Measurements from ENCODE around the gene SH3RF3. TPM values are rescaled to one million over a fixed set of nuclear protein-coding genes. Genes with fewer than 3 reads are reported as not detected.

Gene SH3RF3
- total and polyA plus RNA-seq, 9 of the 15 experiments (the other 6 are each of a cell fraction or from before 2014, with no cell fraction given), result 0.02 TPM; not detected in 8

DNA sequence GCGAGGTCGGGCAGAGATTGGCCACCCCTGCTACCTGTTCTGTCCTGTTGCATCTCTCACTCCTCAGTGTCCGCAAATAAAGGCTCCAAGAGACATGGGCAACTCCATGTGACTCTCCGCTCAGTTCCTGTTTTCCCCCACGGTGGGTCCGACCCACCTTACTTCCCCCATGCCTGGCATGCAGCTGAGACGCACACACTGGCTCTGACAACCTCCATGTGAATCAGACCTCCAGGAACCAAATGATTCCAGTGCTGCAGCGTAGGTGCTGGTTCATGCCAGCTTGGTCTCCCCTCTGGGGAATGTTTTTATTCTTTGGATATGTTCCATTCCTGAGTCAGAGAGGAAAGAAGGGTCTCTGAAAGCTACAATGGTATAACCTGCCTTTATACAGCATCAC is 221.5 kb downstream of the SH3RF3 start:
- Histone ChIP-seq H3K9me3 (replicated peaks; ENCODE audit: control insufficient read depth, insufficient read depth, low read depth, low read length) (no peaks in the 10 kb centered on the region), H2AFZ (ENCODE audit: low read depth, low read length) (no peak overlapping the region), H3K79me2 (ENCODE audit: control insufficient read depth, insufficient read depth, low read length) (no peaks in the 10 kb centered on the region), H3K27me3 (ENCODE audit: control insufficient read depth in 2 of 2, insufficient read depth in 2 of 2, low read length in 2 of 2) (peaks cover 12 to 47% of the 10 kb centered on the region in 2 experiments; a peak in 3 of 5 replicates), H3K9me1 (ENCODE audit: control insufficient read depth, insufficient read depth, low read length) (no peaks in the 10 kb centered on the region), H3K4me2 (ENCODE audit: insufficient read depth, low read length) (no peak overlapping the region), H3K36me3 (ENCODE audit: control insufficient read depth, insufficient read depth, low read length) (no peaks in the 10 kb centered on the region), H3K27ac (ENCODE audit: extremely low read depth, low read depth, low read length) (no peak overlapping the region), H3K4me1 (replicated peaks in 1 of 2; ENCODE audit: control insufficient read depth in 2 of 2, insufficient read depth in 2 of 2, low read length in 2 of 2) (no peaks in the 10 kb centered on the region), H4K20me1 (replicated peaks; ENCODE audit: control insufficient read depth, insufficient read depth, low read length) (no peaks in the 10 kb centered on the region), H3K9ac (ENCODE audit: insufficient read depth in 1 of 2, low read depth in 2 of 2, low read length in 2 of 2) (no peak overlapping the region), H3K4me3 (no peak overlapping the region)
- DNase-seq (ENCODE audit: extremely low read depth in 1 of 4, low spot score in 3 of 4), result no peak
- no TSS peak for BruUV-seq (replicated peaks)
- WGBS (ENCODE audit: insufficient coverage, low coverage, missing lambda C conversion rate), result 0% methylated on average over 7 of the region's 8 CpGs
- CTCF ChIA-PET (ENCODE audit: low intra/inter-chr PET ratio), result no interaction called here
- POLR2A ChIA-PET, result interaction anchor here (0.7 kb wide), 1 partner anchor 157 kb away, joined by 3 read pairs; no protein-coding TSS in a partner anchor
- no peak for FAIRE-seq
- in situ Hi-C loops (cut with MboI) (no loop called here), intact Hi-C loops (cut with micrococcal nuclease) (no loop called here)
- ATAC-seq, result no peak
- TF ChIP-seq PRPF4 (IDR thresholded peaks at IDR 0.05; ENCODE audit: insufficient read depth, low read depth, low read length, poor library complexity, severe bottlenecking), result no peak
- TF ChIP-seq POLR3A (IDR thresholded peaks at IDR 0.05; ENCODE audit: borderline replicate concordance, extremely low read depth, insufficient read depth, insufficient read length), result no peak
- TF ChIP-seq PHF21A (IDR thresholded peaks at IDR 0.05; ENCODE audit: borderline replicate concordance, low read depth), result no peak
- TF ChIP-seq SLC30A9 (CRISPR knock-in tag; IDR thresholded peaks at IDR 0.05), result no peak
- TF ChIP-seq ATF1 (CRISPR knock-in tag; IDR thresholded peaks at IDR 0.05), result no peak
- no peak for TF ChIP-seq ATF1 (tag; IDR thresholded peaks at IDR 0.05)
- no peak for TF ChIP-seq TCF7 (IDR thresholded peaks at IDR 0.05; ENCODE audit: borderline replicate concordance)
- no peak for TF ChIP-seq ZNF668 (CRISPR knock-in tag; IDR thresholded peaks at IDR 0.05)
- TF ChIP-seq MXI1 (IDR thresholded peaks at IDR 0.05; ENCODE audit: low read depth, low read length), result no peak
- TF ChIP-seq, protein P1, sequence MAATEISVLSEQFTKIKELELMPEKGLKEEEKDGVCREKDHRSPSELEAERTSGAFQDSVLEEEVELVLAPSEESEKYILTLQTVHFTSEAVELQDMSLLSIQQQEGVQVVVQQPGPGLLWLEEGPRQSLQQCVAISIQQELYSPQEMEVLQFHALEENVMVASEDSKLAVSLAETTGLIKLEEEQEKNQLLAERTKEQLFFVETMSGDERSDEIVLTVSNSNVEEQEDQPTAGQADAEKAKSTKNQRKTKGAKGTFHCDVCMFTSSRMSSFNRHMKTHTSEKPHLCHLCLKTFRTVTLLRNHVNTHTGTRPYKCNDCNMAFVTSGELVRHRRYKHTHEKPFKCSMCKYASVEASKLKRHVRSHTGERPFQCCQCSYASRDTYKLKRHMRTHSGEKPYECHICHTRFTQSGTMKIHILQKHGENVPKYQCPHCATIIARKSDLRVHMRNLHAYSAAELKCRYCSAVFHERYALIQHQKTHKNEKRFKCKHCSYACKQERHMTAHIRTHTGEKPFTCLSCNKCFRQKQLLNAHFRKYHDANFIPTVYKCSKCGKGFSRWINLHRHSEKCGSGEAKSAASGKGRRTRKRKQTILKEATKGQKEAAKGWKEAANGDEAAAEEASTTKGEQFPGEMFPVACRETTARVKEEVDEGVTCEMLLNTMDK (IDR thresholded peaks at IDR 0.05; ENCODE audit: borderline replicate concordance, insufficient read depth, low read depth, low read length, poor library complexity, severe bottlenecking), result no peak
- TF ChIP-seq, protein P2, sequence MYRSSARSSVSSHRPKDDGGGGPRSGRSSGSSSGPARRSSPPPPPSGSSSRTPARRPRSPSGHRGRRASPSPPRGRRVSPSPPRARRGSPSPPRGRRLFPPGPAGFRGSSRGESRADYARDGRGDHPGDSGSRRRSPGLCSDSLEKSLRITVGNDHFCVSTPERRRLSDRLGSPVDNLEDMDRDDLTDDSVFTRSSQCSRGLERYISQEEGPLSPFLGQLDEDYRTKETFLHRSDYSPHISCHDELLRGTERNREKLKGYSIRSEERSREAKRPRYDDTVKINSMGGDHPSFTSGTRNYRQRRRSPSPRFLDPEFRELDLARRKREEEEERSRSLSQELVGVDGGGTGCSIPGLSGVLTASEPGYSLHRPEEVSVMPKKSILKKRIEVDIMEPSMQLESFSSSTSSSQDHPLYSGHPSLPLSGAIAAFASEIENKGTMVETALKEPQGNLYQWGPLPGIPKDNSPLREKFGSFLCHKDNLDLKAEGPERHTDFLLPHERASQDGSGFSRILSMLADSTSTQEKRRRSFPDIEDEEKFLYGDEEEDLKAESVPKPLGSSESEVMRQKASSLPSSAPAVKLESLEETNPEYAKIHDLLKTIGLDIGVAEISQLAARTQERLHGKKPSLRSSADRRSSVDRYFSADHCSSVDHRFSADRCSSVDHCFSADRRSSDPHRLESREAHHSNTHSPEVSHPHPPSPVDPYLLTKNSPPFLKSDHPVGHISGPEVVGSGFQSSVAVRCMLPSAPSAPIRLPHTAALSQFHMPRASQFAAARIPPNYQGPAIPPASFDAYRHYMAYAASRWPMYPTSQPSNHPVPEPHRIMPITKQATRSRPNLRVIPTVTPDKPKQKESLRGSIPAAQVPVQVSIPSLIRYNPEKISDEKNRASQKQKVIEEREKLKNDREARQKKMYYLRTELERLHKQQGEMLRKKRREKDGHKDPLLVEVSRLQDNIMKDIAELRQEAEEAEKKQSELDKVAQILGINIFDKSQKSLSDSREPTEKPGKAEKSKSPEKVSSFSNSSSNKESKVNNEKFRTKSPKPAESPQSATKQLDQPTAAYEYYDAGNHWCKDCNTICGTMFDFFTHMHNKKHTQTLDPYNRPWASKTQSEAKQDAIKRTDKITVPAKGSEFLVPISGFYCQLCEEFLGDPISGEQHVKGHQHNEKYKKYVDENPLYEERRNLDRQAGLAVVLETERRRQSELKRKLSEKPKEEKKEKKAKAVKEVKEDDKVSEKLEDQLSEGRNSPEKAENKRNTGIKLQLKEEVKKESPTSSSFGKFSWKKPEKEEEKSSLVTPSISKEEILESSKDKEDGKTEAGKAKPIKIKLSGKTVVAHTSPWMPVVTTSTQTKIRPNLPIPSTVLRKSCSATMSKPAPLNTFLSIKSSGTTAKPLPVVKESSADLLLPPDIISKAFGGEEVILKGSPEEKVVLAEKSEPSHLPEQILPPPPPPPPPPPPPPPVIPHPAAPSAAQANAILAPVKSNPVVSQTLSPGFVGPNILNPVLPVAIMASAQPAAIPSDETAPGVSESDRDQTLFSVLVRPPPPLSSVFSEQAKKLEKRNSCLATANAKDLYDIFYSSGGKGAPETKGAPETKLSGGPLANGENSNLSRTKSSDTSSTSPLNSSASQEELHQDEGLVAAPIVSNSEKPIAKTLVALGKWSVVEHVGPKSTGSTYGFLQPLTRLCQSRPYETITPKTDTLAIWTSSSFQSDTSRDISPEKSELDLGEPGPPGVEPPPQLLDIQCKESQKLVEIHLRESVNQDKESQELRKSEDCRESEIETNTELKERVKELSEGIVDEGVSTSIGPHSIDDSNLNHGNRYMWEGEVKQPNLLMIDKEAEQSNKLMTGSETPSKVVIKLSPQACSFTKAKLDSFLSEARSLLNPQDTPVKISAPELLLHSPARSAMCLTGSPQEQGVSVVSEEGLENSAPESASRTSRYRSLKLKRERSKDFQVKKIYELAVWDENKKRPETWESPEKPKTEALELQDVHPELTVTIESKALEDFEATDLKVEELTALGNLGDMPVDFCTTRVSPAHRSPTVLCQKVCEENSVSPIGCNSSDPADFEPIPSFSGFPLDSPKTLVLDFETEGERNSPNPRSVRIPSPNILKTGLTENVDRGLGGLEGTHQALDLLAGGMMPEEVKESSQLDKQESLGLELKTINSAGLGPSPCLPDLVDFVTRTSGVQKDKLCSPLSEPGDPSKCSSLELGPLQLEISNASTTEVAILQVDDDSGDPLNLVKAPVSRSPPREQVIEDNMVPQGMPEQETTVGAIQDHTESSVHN (IDR thresholded peaks at IDR 0.05; ENCODE audit: borderline replicate concordance in 1 of 2, low read depth in 1 of 2), result no peak
